Psoas muscle (tissue), 8 donors: Measurements from ENCODE around the gene RPL37A. TPM values are rescaled to one million over a fixed set of nuclear protein-coding genes. Genes with fewer than 3 reads are reported as not detected.

ENCODE experiments used
- ATAC-seq, 4 donors: fragments of 200-7000 bp; cut with Tn5 transposase; one replicate each; pipeline ENCODE4 v1.9.1; 2020; ENCODE audit warnings: moderate library complexity in 3 of 4, mild to moderate bottlenecking in 2 of 4
- DNase-seq, 2 donors: peaks; one replicate each; pipeline ENCODE4 v3.0.0-alpha.2; 2020
- H3K27ac ChIP-seq: fragments of 200-600 bp; one replicate; pipeline ENCODE4 v1.8.0; 2022
- H3K27me3 ChIP-seq, 3 donors: fragments of 200-600 bp in 1 of 3; one replicate each; pipeline versions ENCODE4 v1.6.1 to v1.8.0; 2013 to 2022; ENCODE audit warnings: low read length in 2 of 3, mild to moderate bottlenecking in 2 of 3, moderate library complexity in 1 of 3; ENCODE audit not compliant: insufficient read depth in 3 of 3
- H3K36me3 ChIP-seq, 2 donors: fragments of 200-600 bp in 1 of 2; one replicate each; pipeline versions ENCODE4 v1.6.1 to v1.8.0; 2013 to 2022; ENCODE audit warnings: low read depth in 1 of 2, mild to moderate bottlenecking in 1 of 2, moderate library complexity in 1 of 2; ENCODE audit not compliant: insufficient read depth in 1 of 2
- H3K4me1 ChIP-seq: fragments of 200-600 bp; one replicate; pipeline ENCODE4 v1.8.0; 2022
- H3K4me3 ChIP-seq: fragments of 200-600 bp; one replicate; pipeline ENCODE4 v1.8.0; 2022; ENCODE audit warnings: mild to moderate bottlenecking
- H3K9me3 ChIP-seq: fragments of 200-600 bp; one replicate; pipeline ENCODE4 v1.8.0; 2022
- WGBS, 3 donors: extraction: QIAGEN DNeasy Blood & Tissue Kit; methylation state at CpG; one replicate each; pipeline versions ENCODE4 v1.1.6 to v1.1.7; 2013; 5-methylcytosine and 5-hydroxymethylcytosine counted together
- intact Hi-C, 2 donors: fragments of 100-400 bp; cut with DNase I; formaldehyde crosslinking; loops; one replicate each; pipeline versions ENCODE4 v1.11.0 to v1.14.2; 2022
- polyA plus RNA-seq, 3 donors: library from polyadenylated mRNA; stranded (reverse); fragments of 200-250 nt; gene quantifications; one replicate each; pipeline ENCODE4 v1.2.3, GENCODE V29; 2013
- total RNA-seq, 4 donors: library from RNA; stranded (reverse); fragmentation: NEBNext Ultra II Directional in 2 of 4; extraction: Animal tissue kit (Norgen Biotek cat#: 25700) in 2 of 4; gene quantifications; one replicate each; pipeline versions ENCODE4 v1.2.1 to v1.2.4, GENCODE V29; 2021 to 2023
- TF ChIP-seq, protein P1 (sequence below): fragments of 200-600 bp; IDR thresholded peaks from one replicate; pipeline ENCODE4 v1.8.0; 2022; ENCODE audit warnings: antibody characterized with exemption
- donor health status: healthy with polysubstance abuse.
- donor health status: DM: no; HTN: no; CAD: no; lungs with moderate emphysema.
- donor health status: Bipolar disorder and iron deficiency.
- donor health status: healthy.
- donor health status: DM: yes; HTN: yes; CAD: no.
- donor health status: DM: no; HTN: no; CAD: no.
- donor health status: DM: no; HTN: no; CAD: no.
- donor health status: DM: yes; HTN: yes; CAD: no.

Gene RPL37A
- total and polyA plus RNA-seq, 7 donors, result 2,701 to 6,936 (median 3,343) TPM

DNA sequence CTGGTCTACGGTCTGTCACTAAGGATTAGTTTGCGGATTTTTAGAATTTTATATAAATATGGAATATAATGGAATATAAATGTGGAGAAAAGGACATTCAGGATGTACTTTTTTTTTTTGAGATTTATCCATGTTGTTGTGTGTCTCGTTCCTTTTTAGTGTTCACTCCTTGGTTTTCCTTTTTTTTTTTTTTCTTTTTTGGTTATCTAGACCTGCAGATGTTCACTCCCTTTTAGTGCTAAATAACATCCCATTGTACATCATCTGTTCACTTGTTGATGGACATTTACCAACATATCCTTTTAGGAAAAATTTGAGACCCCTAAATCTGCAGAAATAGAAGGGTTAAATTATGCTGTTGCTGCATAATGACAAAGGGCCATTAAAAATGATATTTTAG, 25.5 kb upstream of the RPL37A start:
- WGBS, 3 donors, result 83 to 89% (median 87%) methylated on average over 3 of the region's 3 CpGs
- TF ChIP-seq, protein P1, sequence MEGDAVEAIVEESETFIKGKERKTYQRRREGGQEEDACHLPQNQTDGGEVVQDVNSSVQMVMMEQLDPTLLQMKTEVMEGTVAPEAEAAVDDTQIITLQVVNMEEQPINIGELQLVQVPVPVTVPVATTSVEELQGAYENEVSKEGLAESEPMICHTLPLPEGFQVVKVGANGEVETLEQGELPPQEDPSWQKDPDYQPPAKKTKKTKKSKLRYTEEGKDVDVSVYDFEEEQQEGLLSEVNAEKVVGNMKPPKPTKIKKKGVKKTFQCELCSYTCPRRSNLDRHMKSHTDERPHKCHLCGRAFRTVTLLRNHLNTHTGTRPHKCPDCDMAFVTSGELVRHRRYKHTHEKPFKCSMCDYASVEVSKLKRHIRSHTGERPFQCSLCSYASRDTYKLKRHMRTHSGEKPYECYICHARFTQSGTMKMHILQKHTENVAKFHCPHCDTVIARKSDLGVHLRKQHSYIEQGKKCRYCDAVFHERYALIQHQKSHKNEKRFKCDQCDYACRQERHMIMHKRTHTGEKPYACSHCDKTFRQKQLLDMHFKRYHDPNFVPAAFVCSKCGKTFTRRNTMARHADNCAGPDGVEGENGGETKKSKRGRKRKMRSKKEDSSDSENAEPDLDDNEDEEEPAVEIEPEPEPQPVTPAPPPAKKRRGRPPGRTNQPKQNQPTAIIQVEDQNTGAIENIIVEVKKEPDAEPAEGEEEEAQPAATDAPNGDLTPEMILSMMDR, result no peak
- Histone ChIP-seq H3K4me3 (no peak overlapping the region), H3K27ac (no peak overlapping the region), H3K4me1 (no peaks in the 10 kb centered on the region), H3K27me3 (no peaks in the 10 kb centered on the region), H3K9me3 (no peaks in the 10 kb centered on the region), H3K36me3 (peaks cover 0 to 88% of the 10 kb centered on the region in 2 donors)
- DNase-seq, result no peak
- no peak for ATAC-seq
- intact Hi-C loops, result no loop called here

DNA sequence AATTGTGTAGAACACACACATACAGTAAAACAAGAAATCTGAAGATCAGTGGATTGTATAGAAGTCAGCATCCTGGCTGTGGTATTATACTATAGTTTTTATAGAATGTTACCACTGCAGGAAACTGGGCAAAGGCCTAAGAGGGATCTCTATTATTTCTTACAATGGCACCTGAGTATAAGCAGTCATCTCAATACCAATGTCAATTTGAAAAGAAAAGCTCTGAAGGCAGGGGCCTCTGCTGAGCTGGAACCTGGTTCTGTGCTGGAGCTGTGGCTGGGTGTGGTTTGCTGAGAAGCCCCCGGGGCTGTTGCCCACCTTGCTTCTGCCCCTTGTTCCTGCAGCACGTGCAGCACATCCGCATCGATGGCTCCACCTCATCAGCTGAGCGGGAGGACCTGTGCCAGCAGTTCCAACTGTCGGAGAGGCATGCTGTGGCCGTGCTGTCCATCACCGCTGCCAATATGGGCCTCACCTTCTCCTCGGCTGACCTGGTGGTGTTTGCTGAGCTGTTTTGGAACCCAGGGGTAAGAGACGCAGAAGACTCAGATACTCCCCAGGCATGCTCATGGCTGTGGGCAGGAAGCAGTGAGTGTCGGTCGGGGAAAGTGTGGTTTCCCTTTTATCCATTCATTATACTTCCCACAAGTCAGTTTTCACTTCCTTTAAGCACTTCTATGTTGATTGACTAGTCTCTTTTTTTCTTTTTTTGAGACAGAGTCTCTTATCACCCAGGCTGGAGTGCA, 23.5 kb upstream of the RPL37A start:
- H3K27me3 ChIP-seq, result no peaks in the 10 kb centered on the region
- H3K4me1 ChIP-seq, result no peaks in the 10 kb centered on the region
- 85 to 86% (median 86%) methylated on average over 12 of the region's 12 CpGs for WGBS, 3 donors
- no peak overlapping the region for H3K4me3 ChIP-seq
- intact Hi-C loops, result no loop called here
- no peaks in the 10 kb centered on the region for H3K9me3 ChIP-seq
- ATAC-seq (no peak), DNase-seq (no peak)
- TF ChIP-seq, protein P1, result no peak
- peaks cover 0 to 89% of the 10 kb centered on the region in 2 donors for H3K36me3 ChIP-seq
- H3K27ac ChIP-seq, result no peak overlapping the region

DNA sequence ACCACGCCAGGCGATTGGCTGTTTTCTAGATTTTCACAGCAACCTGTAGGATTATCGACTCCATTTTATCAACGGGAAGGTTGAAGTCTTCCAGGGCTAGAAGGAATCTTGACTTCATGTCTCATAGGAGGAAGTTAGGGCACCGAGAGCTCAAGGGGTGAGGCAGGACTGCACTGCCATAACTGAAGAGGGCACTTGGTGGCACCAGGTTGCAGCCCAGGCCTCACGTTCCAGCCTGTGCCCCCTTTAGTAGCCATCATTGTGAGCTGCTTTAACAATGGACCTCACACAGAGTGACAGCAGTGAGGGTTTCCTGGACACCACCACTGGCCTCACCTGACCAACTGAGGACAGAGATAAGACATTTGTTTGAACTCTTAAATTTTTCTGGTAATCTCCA, 22.9 kb upstream of the RPL37A start:
- 86 to 93% (median 91%) methylated on average over 6 of the region's 6 CpGs for WGBS, 3 donors
- no peak overlapping the region for H3K4me3 ChIP-seq
- peaks cover 0 to 91% of the 10 kb centered on the region in 2 donors for H3K36me3 ChIP-seq
- H3K27ac ChIP-seq, result no peak overlapping the region
- DNase-seq, result no peak
- no peak for ATAC-seq
- H3K27me3 ChIP-seq, result no peaks in the 10 kb centered on the region
- intact Hi-C loops, result no loop called here
- H3K9me3 ChIP-seq, result no peaks in the 10 kb centered on the region
- TF ChIP-seq, protein P1, result no peak
- H3K4me1 ChIP-seq, result no peaks in the 10 kb centered on the region

DNA sequence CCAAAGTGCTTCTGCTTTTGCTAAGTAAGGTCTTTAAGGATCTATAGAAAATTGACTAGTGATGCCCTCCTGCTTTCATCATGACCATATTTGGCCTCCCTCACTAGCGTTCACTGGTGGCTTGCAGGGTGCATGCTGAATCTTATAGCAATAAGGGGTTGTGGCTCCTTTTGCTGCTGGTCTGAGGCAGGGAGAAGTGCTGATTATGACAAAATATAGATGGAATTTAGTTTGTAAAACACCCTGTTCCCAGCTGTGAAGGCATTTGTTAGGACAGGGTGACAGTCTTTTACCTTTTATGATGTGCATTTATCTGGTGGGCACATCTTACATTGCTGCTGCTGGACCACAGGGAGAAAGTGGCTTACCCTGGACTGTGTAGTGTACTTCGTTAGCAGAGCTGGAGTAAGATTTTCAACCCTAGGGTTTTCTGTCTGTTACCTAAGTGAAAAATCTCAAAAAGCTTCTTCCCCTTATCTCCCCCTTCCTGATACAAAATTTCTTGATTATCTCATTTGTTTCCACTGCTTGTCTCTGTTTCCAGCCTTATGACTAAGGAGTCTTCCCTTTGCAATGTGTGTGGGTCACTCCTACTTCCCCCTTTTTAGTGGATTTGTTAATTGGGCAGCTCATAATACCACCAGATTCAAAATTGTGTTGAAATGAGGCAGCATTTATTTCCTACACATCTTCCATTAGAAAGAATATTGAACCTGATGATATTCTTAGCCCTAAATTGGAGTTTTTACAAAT, 21.2 kb upstream of the RPL37A start:
- Histone ChIP-seq H3K27me3 (no peaks in the 10 kb centered on the region), H3K36me3 (peaks cover 0 to 92% of the 10 kb centered on the region in 2 donors), H3K27ac (no peak overlapping the region), H3K4me1 (no peaks in the 10 kb centered on the region), H3K9me3 (no peaks in the 10 kb centered on the region), H3K4me3 (no peak overlapping the region)
- intact Hi-C loops, result no loop called here
- ATAC-seq, result no peak
- TF ChIP-seq, protein P1, result no peak
- WGBS, 3 donors, result 69 to 95% (median 91%) methylated on average over 2 of the region's 2 CpGs
- no peak for DNase-seq
